Activated T-cell treated with anti-CD3 and anti-CD28 coated beads, Interleukin-2, amount 50 U/mL, for 24 hours (primary cell): ENCODE measurements around the gene TBL1Y.
"Not testable (repeated sequence)": the region's sequence is repeated elsewhere in the genome, so short reads cannot be mapped to it uniquely, and the experiment has no call there.

Experiments used
- DNase-seq: peaks from one replicate; pipeline ENCODE4 v3.0.0-alpha.2; 2020
- H3K27ac Mint-ChIP-seq: 2 replicates; pipeline ENCODE4 v1.8.0; 2020; ENCODE audit warnings: mild to moderate bottlenecking, mixed read lengths
- H3K27me3 Mint-ChIP-seq: 2 replicates; pipeline ENCODE4 v1.8.0; 2020; ENCODE audit warnings: mixed read lengths
- H3K36me3 Mint-ChIP-seq: 2 replicates; pipeline ENCODE4 v1.8.0; 2020; ENCODE audit warnings: low read depth, mixed read lengths
- H3K4me1 Mint-ChIP-seq: 2 replicates; pipeline ENCODE4 v1.8.0; 2020; ENCODE audit warnings: low read depth, mixed read lengths
- H3K4me3 Mint-ChIP-seq: 2 replicates; pipeline ENCODE4 v1.8.0; 2020; ENCODE audit warnings: mild to moderate bottlenecking, moderate library complexity, mixed read lengths
- H3K9me3 Mint-ChIP-seq: 2 replicates; pipeline ENCODE4 v1.8.0; 2020; ENCODE audit warnings: mixed read lengths

TBL1Y gene

DNA sequence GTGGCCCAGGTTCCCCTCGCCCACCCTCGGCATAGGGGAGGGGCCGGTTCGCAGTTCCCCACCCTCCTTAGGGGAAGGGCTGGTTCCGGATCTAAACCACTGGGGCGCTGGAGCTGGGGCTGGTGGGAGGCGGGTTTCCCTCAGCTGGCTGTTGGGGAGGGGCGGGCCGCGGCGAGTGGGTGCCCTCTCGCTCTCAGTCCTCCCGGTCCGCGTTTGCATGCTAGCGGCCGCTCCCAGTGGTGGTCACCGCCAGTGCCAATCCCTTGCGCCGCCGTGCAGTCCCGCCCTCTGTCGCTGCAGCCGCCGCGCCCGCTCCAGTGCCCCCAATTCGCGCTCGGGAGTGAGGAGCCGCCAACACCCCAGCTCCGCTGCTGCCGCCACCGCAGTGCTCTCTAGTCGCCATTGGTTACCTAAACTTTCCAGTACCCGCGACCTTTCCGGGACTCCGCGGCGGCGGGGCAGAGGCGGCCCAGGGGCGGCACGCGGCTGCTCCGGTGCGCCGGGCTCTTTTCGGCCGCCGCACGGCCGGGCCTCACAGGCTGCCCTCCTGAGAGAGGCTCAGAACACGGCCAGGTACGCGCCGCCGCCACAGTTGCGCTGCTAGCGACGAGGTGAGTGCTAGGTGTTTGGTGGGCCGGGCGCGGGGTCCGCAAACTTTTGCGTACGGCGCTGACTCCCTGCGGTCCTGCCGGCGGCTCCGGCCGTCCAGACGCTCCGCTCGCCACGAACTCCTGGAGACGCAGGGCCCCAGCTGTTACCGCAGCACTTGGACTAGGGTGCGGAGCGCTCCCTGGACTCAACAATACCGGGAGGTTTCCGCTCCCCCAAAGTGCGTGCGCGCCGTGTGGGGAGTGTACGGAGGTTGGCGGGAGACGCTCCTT is at the start of gene TBL1Y:
Gene TBL1Y (plus strand): TSS at position 326 of the 881 bp plus-strand sequence. CDS start 114,388 bp downstream, outside the sequence.
- no peak for DNase-seq
- no peaks in the 10 kb centered on the region for H3K27me3 Mint-ChIP-seq
- H3K4me3 Mint-ChIP-seq, result no peak within 1 kb of the TSS
- no peak within 1 kb of the TSS for H3K27ac Mint-ChIP-seq
- H3K4me1 Mint-ChIP-seq, result no peaks in the 10 kb centered on the region
- H3K9me3 Mint-ChIP-seq, result no peaks in the 10 kb centered on the region
- no peaks in the 10 kb centered on the region for H3K36me3 Mint-ChIP-seq

- Mint-ChIP-seq H3K4me3 (no peak overlapping the region), H3K27ac (no peak overlapping the region), H3K27me3 (no peaks in the 10 kb centered on the region), H3K9me3 (no peaks in the 10 kb centered on the region), H3K4me1 (no peaks in the 10 kb centered on the region), H3K36me3 (no peaks in the 10 kb centered on the region)
- DNase-seq, result no peak
Observed at GRCh38 chrY:6894496-6894895, 16.0 kb upstream of the TBL1Y start.

GRCh38 chrY:6895236-6895635 is 15.3 kb upstream of the TBL1Y start:
- Mint-ChIP-seq H3K4me1 (no peaks in the 10 kb centered on the region), H3K9me3 (no peaks in the 10 kb centered on the region), H3K27ac (no peak overlapping the region), H3K27me3 (no peaks in the 10 kb centered on the region), H3K36me3 (no peaks in the 10 kb centered on the region), H3K4me3 (no peak overlapping the region)
- DNase-seq, result no peak

DNA sequence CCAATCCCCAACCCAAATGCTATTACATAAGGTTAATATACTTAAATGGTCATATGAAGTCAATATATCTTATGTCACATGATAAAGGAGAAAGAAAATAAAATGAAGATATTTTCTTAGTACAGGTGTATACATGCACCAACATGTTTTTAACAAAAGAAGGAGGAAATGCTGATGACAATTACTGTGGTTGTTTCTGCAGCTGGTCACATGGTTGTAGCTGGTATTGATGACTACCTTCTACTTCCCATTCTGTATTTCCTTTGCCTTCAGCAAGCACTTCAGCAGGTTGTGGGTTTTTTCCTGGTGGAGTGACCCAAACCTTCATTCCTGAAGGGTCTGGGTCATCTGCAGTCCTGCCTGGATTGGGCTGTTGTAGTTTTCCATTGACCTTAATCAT is 8.4 kb upstream of the TBL1Y start:
- not testable (repeated sequence) for H3K36me3 Mint-ChIP-seq, H3K4me1 Mint-ChIP-seq, H3K27ac Mint-ChIP-seq, H3K9me3 Mint-ChIP-seq, H3K4me3 Mint-ChIP-seq, DNase-seq, H3K27me3 Mint-ChIP-seq

DNA sequence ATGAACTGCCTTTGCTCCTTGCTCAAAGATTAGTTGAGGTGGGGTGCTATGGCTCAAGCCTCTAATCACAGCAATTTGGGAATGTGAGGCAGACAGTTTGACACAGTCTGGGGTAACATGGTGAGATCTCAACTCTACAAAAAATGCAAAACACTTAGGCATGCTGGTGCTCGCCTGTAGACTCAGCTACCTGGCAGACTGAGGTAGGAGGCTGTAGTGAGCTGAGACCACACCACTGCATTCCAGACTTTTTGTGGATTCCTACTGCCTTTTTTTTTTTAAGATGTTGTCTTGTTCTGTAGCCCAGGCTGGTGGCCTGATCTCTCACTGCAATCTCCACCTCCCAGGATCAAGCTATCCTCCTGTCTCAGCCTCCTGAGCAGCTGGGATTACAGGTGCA is 2.9 kb upstream of the TBL1Y start:
- DNase-seq, result no peak
- H3K4me3 Mint-ChIP-seq, result no peak overlapping the region
- H3K36me3 Mint-ChIP-seq, result no peaks in the 10 kb centered on the region
- no peaks in the 10 kb centered on the region for H3K4me1 Mint-ChIP-seq
- no peaks in the 10 kb centered on the region for H3K27me3 Mint-ChIP-seq
- no peak overlapping the region for H3K27ac Mint-ChIP-seq
- no peaks in the 10 kb centered on the region for H3K9me3 Mint-ChIP-seq

GRCh38 chrY:6908021-6908420 is 2.5 kb upstream of the TBL1Y start:
- H3K27ac Mint-ChIP-seq, H3K27me3 Mint-ChIP-seq, H3K4me3 Mint-ChIP-seq, H3K9me3 Mint-ChIP-seq, H3K4me1 Mint-ChIP-seq, DNase-seq, H3K36me3 Mint-ChIP-seq: not testable (repeated sequence)

GRCh38 chrY:6909118-6909521 is 1.4 kb upstream of the TBL1Y start:
- Mint-ChIP-seq H3K36me3 (no peaks in the 10 kb centered on the region), H3K27me3 (no peaks in the 10 kb centered on the region), H3K4me3 (no peak overlapping the region), H3K4me1 (no peaks in the 10 kb centered on the region), H3K9me3 (no peaks in the 10 kb centered on the region), H3K27ac (no peak overlapping the region)
- DNase-seq, result no peak

- no peaks in the 10 kb centered on the region for H3K27me3 Mint-ChIP-seq
- DNase-seq, result no peak
- no peaks in the 10 kb centered on the region for H3K36me3 Mint-ChIP-seq
- no peaks in the 10 kb centered on the region for H3K9me3 Mint-ChIP-seq
- H3K27ac Mint-ChIP-seq, result no peak overlapping the region
- H3K4me3 Mint-ChIP-seq, result no peak overlapping the region
- H3K4me1 Mint-ChIP-seq, result no peaks in the 10 kb centered on the region
Observed at GRCh38 chrY:6909856-6910255, 641 bp upstream of the TBL1Y start.

GRCh38 chrY:6911253-6911881 is 870 bp downstream of the TBL1Y start, which contains the start of gene AMELY:
AMELY (minus strand) TSS chrY:6911752; CDS start chrY:6872608, 39,144 bp downstream.
- no peaks in the 10 kb centered on the region for H3K27me3 Mint-ChIP-seq
- no peaks in the 10 kb centered on the region for H3K4me1 Mint-ChIP-seq
- H3K9me3 Mint-ChIP-seq, result no peaks in the 10 kb centered on the region
- no peaks in the 10 kb centered on the region for H3K36me3 Mint-ChIP-seq
- no peak for DNase-seq
- H3K27ac Mint-ChIP-seq, result no peak within 1 kb of the TSS
- H3K4me3 Mint-ChIP-seq, result no peak within 1 kb of the TSS

- DNase-seq, result no peak
- H3K36me3 Mint-ChIP-seq, result no peaks in the 10 kb centered on the region
- no peaks in the 10 kb centered on the region for H3K9me3 Mint-ChIP-seq
- no peak overlapping the region for H3K27ac Mint-ChIP-seq
- no peaks in the 10 kb centered on the region for H3K4me1 Mint-ChIP-seq
- no peak overlapping the region for H3K4me3 Mint-ChIP-seq
- no peaks in the 10 kb centered on the region for H3K27me3 Mint-ChIP-seq
Observed at GRCh38 chrY:6913362-6913761, 2.9 kb downstream of the TBL1Y start.

DNA sequence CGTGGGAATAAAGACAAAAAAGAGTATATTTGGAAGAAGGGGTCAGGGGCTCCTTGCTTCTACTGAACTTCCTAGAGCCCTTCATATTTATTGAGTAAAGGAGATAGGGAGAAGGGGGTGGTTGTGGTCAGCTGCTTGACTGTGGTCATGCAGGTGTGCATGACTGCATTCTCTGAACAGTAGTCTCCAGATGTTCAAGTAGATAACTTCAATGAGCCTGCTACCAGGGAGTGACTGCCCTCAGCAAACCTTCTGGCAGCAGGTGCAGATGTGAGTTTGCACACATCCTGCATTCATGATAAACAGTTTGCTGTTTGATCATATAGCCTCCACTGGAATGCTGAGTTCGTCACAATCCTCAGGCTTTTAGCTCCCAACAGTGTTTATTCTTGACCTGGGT is 10.6 kb downstream of the TBL1Y start:
- Mint-ChIP-seq H3K4me3 (no peak overlapping the region), H3K4me1 (no peaks in the 10 kb centered on the region), H3K27me3 (no peaks in the 10 kb centered on the region), H3K27ac (no peak overlapping the region), H3K36me3 (no peaks in the 10 kb centered on the region), H3K9me3 (no peaks in the 10 kb centered on the region)
- no peak for DNase-seq

- H3K36me3 Mint-ChIP-seq, result no peaks in the 10 kb centered on the region
- no peaks in the 10 kb centered on the region for H3K4me1 Mint-ChIP-seq
- no peaks in the 10 kb centered on the region for H3K9me3 Mint-ChIP-seq
- no peak overlapping the region for H3K27ac Mint-ChIP-seq
- no peaks in the 10 kb centered on the region for H3K27me3 Mint-ChIP-seq
- H3K4me3 Mint-ChIP-seq, result no peak overlapping the region
- no peak for DNase-seq
Observed at GRCh38 chrY:6928265-6928664, 17.8 kb downstream of the TBL1Y start.

- Mint-ChIP-seq H3K36me3 (no peaks in the 10 kb centered on the region), H3K27ac (no peak overlapping the region), H3K4me3 (no peak overlapping the region), H3K4me1 (no peaks in the 10 kb centered on the region), H3K9me3 (no peaks in the 10 kb centered on the region), H3K27me3 (no peaks in the 10 kb centered on the region)
- DNase-seq, result no peak
Observed at GRCh38 chrY:6929237-6929636, 18.7 kb downstream of the TBL1Y start.

DNA sequence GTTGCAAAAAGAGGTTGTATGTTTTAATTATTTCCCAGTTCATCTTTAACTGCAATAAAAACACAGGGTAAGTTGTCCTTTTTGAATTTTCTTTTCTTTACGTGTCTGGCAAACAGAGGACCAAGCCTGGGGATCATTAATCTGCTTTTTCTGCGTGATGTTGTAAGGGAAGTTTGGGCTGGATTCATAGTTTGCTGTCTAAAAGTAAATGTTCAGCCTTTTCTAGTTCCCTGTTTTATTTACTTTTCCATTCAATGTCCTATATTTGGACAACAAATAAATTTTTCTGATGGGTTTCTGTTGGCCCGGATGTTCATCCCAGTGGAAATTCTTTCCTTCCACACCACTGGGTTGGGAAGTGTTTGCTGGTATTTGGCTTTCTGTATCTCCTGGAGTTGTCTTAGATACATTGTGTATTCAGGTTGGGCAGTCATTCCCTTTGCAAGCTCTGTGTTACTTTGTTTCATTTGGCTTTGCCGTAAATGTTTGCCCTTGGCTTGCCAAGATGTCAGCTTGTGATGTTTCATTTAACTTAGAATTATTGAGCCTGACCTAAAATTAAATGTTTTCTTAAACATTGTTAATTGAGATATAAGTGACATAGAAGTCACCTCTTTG is 21.4 kb downstream of the TBL1Y start:
- no peak overlapping the region for H3K4me3 Mint-ChIP-seq
- no peaks in the 10 kb centered on the region for H3K36me3 Mint-ChIP-seq
- no peak for DNase-seq
- H3K9me3 Mint-ChIP-seq, result no peaks in the 10 kb centered on the region
- H3K27me3 Mint-ChIP-seq, result no peaks in the 10 kb centered on the region
- H3K27ac Mint-ChIP-seq, result no peak overlapping the region
- H3K4me1 Mint-ChIP-seq, result no peaks in the 10 kb centered on the region

GRCh38 chrY:6935497-6935896 is 25.0 kb downstream of the TBL1Y start:
- no peaks in the 10 kb centered on the region for H3K27me3 Mint-ChIP-seq
- no peak for DNase-seq
- H3K27ac Mint-ChIP-seq, result no peak overlapping the region
- no peak overlapping the region for H3K4me3 Mint-ChIP-seq
- H3K9me3 Mint-ChIP-seq, result no peaks in the 10 kb centered on the region
- no peaks in the 10 kb centered on the region for H3K4me1 Mint-ChIP-seq
- H3K36me3 Mint-ChIP-seq, result no peaks in the 10 kb centered on the region
